Neuronal stem cell (in vitro differentiated cells): ENCODE data around the gene MFAP4.

Experiments used
- DNase-seq: peaks from one replicate; pipeline ENCODE4 v3.0.0-alpha.2; 2013; ENCODE audit warnings: low spot score
- H2AFZ ChIP-seq: one replicate; pipeline ENCODE4 v1.6.1; 2013; ENCODE audit warnings: mild to moderate bottlenecking, low read length, inconsistent platforms
- H2AK5ac ChIP-seq: 2 replicates; pipeline ENCODE4 v1.6.1; 2013; ENCODE audit warnings: low read depth, mild to moderate bottlenecking, inconsistent platforms, low read length, moderate library complexity, mixed read lengths
- H2BK120ac ChIP-seq: 2 replicates; pipeline ENCODE4 v1.6.1; 2013; ENCODE audit warnings: low read depth, mild to moderate bottlenecking, inconsistent platforms, low read length, moderate library complexity, mixed read lengths
- H2BK12ac ChIP-seq: one replicate; pipeline ENCODE4 v1.6.1; 2013; ENCODE audit warnings: low read length, inconsistent platforms
- H2BK15ac ChIP-seq: 2 replicates; pipeline ENCODE4 v1.6.1; 2013; ENCODE audit warnings: mild to moderate bottlenecking, low read length, inconsistent platforms, mixed read lengths
- H2BK5ac ChIP-seq: one replicate; pipeline ENCODE4 v1.6.1; 2013; ENCODE audit warnings: inconsistent platforms, mild to moderate bottlenecking, low read length, moderate library complexity
- H3K14ac ChIP-seq: one replicate; pipeline ENCODE4 v1.6.1; 2013; ENCODE audit warnings: low read length, inconsistent platforms
- H3K18ac ChIP-seq: 2 replicates; pipeline ENCODE4 v1.6.1; 2013; ENCODE audit warnings: low read length, inconsistent platforms
- H3K23ac ChIP-seq: 2 replicates; pipeline ENCODE4 v1.6.1; 2013; ENCODE audit warnings: low read depth, mild to moderate bottlenecking, mixed read lengths, low read length, inconsistent platforms; ENCODE audit not compliant: poor library complexity
- H3K27ac ChIP-seq: replicated peaks from 3 replicates; pipeline ENCODE4 v1.5.1; 2013; ENCODE audit warnings: low read length, inconsistent platforms
- H3K27me3 ChIP-seq, 3 experiments: 2 replicates each; pipeline ENCODE4 v1.6.1; 2013; ENCODE audit warnings: low read length in 3 of 3, mild to moderate bottlenecking in 2 of 3, inconsistent platforms in 1 of 3, low read depth in 1 of 3, mixed read lengths in 1 of 3, moderate library complexity in 1 of 3; ENCODE audit not compliant: control insufficient read depth in 3 of 3, insufficient read depth in 3 of 3
- H3K36me3 ChIP-seq, 2 donors: replicated peaks in 1 of 2; 2 replicates each; pipeline ENCODE4 v1.6.1; 2013; ENCODE audit warnings: low read length in 2 of 2; ENCODE audit not compliant: control insufficient read depth in 2 of 2, insufficient read depth in 2 of 2
- H3K4ac ChIP-seq: 2 replicates; pipeline ENCODE4 v1.6.1; 2013; ENCODE audit warnings: inconsistent platforms, mild to moderate bottlenecking, low read length, moderate library complexity
- H3K4me1 ChIP-seq, 2 donors: 1 replicate in 1 of 2; 2 replicates in 1 of 2; pipeline ENCODE4 v1.6.1; 2013; ENCODE audit warnings: low read length in 2 of 2, low read depth in 1 of 2; ENCODE audit not compliant: control insufficient read depth in 2 of 2, insufficient read depth in 1 of 2
- H3K4me2 ChIP-seq: one replicate; pipeline ENCODE4 v1.6.1; 2013; ENCODE audit warnings: mild to moderate bottlenecking, low read length, inconsistent platforms; ENCODE audit not compliant: insufficient read depth, poor library complexity, severe bottlenecking
- H3K4me3 ChIP-seq, 2 donors: 2 replicates each; pipeline ENCODE4 v1.5.1; 2013; ENCODE audit warnings: low read length in 2 of 2, mild to moderate bottlenecking in 2 of 2, inconsistent platforms in 1 of 2, moderate library complexity in 1 of 2
- H3K79me1 ChIP-seq: one replicate; pipeline ENCODE4 v1.6.1; 2013; ENCODE audit warnings: low read depth, mild to moderate bottlenecking, inconsistent platforms, low read length, moderate library complexity
- H3K9ac ChIP-seq: one replicate; pipeline ENCODE4 v1.6.1; 2013; ENCODE audit warnings: mild to moderate bottlenecking, low read depth, low read length, inconsistent platforms; ENCODE audit not compliant: poor library complexity
- H3K9me3 ChIP-seq, 2 donors: replicated peaks in 1 of 2; 2 replicates each; pipeline versions ENCODE3 to v1.6.1; 2013; ENCODE audit warnings: low read length in 2 of 2, mild to moderate bottlenecking in 2 of 2, inconsistent platforms in 1 of 2, low read depth in 1 of 2, mixed read lengths in 1 of 2, moderate library complexity in 1 of 2; ENCODE audit not compliant: control insufficient read depth in 2 of 2, insufficient read depth in 1 of 2
- H4K8ac ChIP-seq: one replicate; pipeline ENCODE4 v1.6.1; 2013; ENCODE audit warnings: low read depth, mild to moderate bottlenecking, inconsistent platforms, low read length, moderate library complexity
- H4K91ac ChIP-seq: one replicate; pipeline ENCODE4 v1.6.1; 2013; ENCODE audit warnings: low read length, low read depth, mild to moderate bottlenecking, inconsistent platforms; ENCODE audit not compliant: poor library complexity
- WGBS, 2 donors: extraction: QIAGEN DNeasy Blood & Tissue Kit; methylation state at CpG; one replicate each; pipeline ENCODE4 v1.1.7; 2013; ENCODE audit warnings: missing lambda C conversion rate in 2 of 2, mixed read lengths in 1 of 2; ENCODE audit not compliant: insufficient read length in 2 of 2, insufficient replicate concordance in 1 of 2; ENCODE audit errors: extremely low coverage in 2 of 2; 5-methylcytosine and 5-hydroxymethylcytosine counted together

MFAP4 gene

GRCh38 chr17:19362277-19363113, 24.5 kb downstream of the MFAP4 start, which contains the start of gene B9D1:
Gene B9D1, minus strand, starts transcription at chr17:19362723. Its CDS starts 154 bp downstream, at chr17:19362569.
- H2BK120ac ChIP-seq = no peak within 1 kb of the TSS
- H2AK5ac ChIP-seq = peak within 1 kb of the TSS; percentile 7
- peak within 1 kb of the TSS; percentile 92 for H2AFZ ChIP-seq
- H3K79me1 ChIP-seq = no peaks in the 10 kb centered on the region
- H3K4me2 ChIP-seq = peak within 1 kb of the TSS; percentile 90
- H3K18ac ChIP-seq = peak within 1 kb of the TSS; percentile 92
- peak within 1 kb of the TSS; percentile 92 for H3K9ac ChIP-seq
- no peak within 1 kb of the TSS for H4K91ac ChIP-seq
- H2BK12ac ChIP-seq = no peak within 1 kb of the TSS
- H3K14ac ChIP-seq = no peak within 1 kb of the TSS
- H2BK15ac ChIP-seq = peak within 1 kb of the TSS; percentile 31
- peak; percentile 93 for DNase-seq
- H3K4ac ChIP-seq = no peak within 1 kb of the TSS
- H3K4me1 ChIP-seq = peaks cover 0 to 7% of the 10 kb centered on the region in 2 donors
- no CpG with 5 or more reads among the region's 83 CpGs for WGBS, 2 donors
- H3K9me3 ChIP-seq = no peaks in the 10 kb centered on the region
- H3K27ac ChIP-seq = peak within 1 kb of the TSS; percentile 70
- H3K23ac ChIP-seq = peak within 1 kb of the TSS; percentile 81
- no peak within 1 kb of the TSS for H4K8ac ChIP-seq
- no peaks in the 10 kb centered on the region for H3K27me3 ChIP-seq
- H3K36me3 ChIP-seq = peaks cover 4 to 5% of the 10 kb centered on the region in 2 donors
- H2BK5ac ChIP-seq = peak within 1 kb of the TSS; percentile 18
- H3K4me3 ChIP-seq = peak within 1 kb of the TSS; percentile 59 to 88

- no peaks in the 10 kb centered on the region for H3K79me1 ChIP-seq
- no peak overlapping the region for H4K8ac ChIP-seq
- H3K27ac ChIP-seq = no peak overlapping the region
- H3K36me3 ChIP-seq = peaks cover 4 to 9% of the 10 kb centered on the region in 2 donors
- H2BK15ac ChIP-seq = no peak overlapping the region
- H3K27me3 ChIP-seq = no peaks in the 10 kb centered on the region
- H3K9ac ChIP-seq = peak overlapping the region; percentile 92
- no peak overlapping the region for H2BK5ac ChIP-seq
- no peak overlapping the region for H3K14ac ChIP-seq
- DNase-seq = no peak
- H3K9me3 ChIP-seq = no peaks in the 10 kb centered on the region
- H3K18ac ChIP-seq = no peak overlapping the region
- no peak overlapping the region for H2AK5ac ChIP-seq
- H3K4me1 ChIP-seq = peaks cover 0 to 7% of the 10 kb centered on the region in 2 donors
- H2BK120ac ChIP-seq = no peak overlapping the region
- no peak overlapping the region for H4K91ac ChIP-seq
- peak overlapping the region; percentile 92 for H2AFZ ChIP-seq
- H2BK12ac ChIP-seq = no peak overlapping the region
- no CpG with 5 or more reads among the region's 16 CpGs for WGBS, 2 donors
- H3K23ac ChIP-seq = no peak overlapping the region
- peak overlapping the region; percentile 90 for H3K4me2 ChIP-seq
- H3K4me3 ChIP-seq = peak overlapping the region; percentile 59 to 88
- H3K4ac ChIP-seq = no peak overlapping the region
Measured at GRCh38 chr17:19361944-19362276, 25.1 kb downstream of the MFAP4 start.

GRCh38 chr17:19361326-19361725, 25.7 kb downstream of the MFAP4 start:
- H3K4me3 ChIP-seq = no peak overlapping the region
- WGBS, 2 donors = no CpG with 5 or more reads among the region's 6 CpGs
- H3K27ac ChIP-seq = no peak overlapping the region

GRCh38 chr17:19360772-19361171, 26.2 kb downstream of the MFAP4 start:
- H4K8ac ChIP-seq = no peak overlapping the region
- no peak overlapping the region for H3K4me3 ChIP-seq
- H3K9me3 ChIP-seq = no peaks in the 10 kb centered on the region
- H3K27me3 ChIP-seq = no peaks in the 10 kb centered on the region
- peak overlapping the region; percentile 14 for H2BK12ac ChIP-seq
- H2AK5ac ChIP-seq = no peak overlapping the region
- H3K23ac ChIP-seq = no peak overlapping the region
- H3K79me1 ChIP-seq = no peaks in the 10 kb centered on the region
- no peak overlapping the region for H3K27ac ChIP-seq
- H3K4ac ChIP-seq = no peak overlapping the region
- WGBS, 2 donors = no CpG with 5 or more reads among the region's 8 CpGs
- no peak overlapping the region for H3K4me2 ChIP-seq
- H3K14ac ChIP-seq = no peak overlapping the region
- H2BK120ac ChIP-seq = no peak overlapping the region
- H3K36me3 ChIP-seq = peaks cover 6 to 14% of the 10 kb centered on the region in 2 donors
- DNase-seq = no peak
- peaks cover 0 to 7% of the 10 kb centered on the region in 2 donors for H3K4me1 ChIP-seq
- no peak overlapping the region for H3K18ac ChIP-seq
- H3K9ac ChIP-seq = no peak overlapping the region
- H2AFZ ChIP-seq = no peak overlapping the region
- H4K91ac ChIP-seq = no peak overlapping the region
- no peak overlapping the region for H2BK15ac ChIP-seq
- no peak overlapping the region for H2BK5ac ChIP-seq

More at GRCh38 chr17:19361326-19361725, 25.7 kb downstream of the MFAP4 start:
- Histone ChIP-seq H3K79me1 (no peaks in the 10 kb centered on the region), H4K8ac (no peak overlapping the region), H3K4ac (no peak overlapping the region), H2BK12ac (no peak overlapping the region), H4K91ac (no peak overlapping the region), H3K18ac (no peak overlapping the region), H3K9me3 (no peaks in the 10 kb centered on the region), H3K36me3 (peaks cover 6 to 14% of the 10 kb centered on the region in 2 donors), H2BK5ac (no peak overlapping the region), H3K14ac (no peak overlapping the region), H2BK15ac (no peak overlapping the region), H3K9ac (no peak overlapping the region), H3K23ac (no peak overlapping the region), H2AK5ac (no peak overlapping the region), H2AFZ (no peak overlapping the region), H2BK120ac (no peak overlapping the region), H3K4me1 (peaks cover 0 to 7% of the 10 kb centered on the region in 2 donors), H3K27me3 (no peaks in the 10 kb centered on the region), H3K4me2 (no peak overlapping the region)
- no peak for DNase-seq
